Activated CD8-positive, alpha-beta T cell treated with anti-CD3 and anti-CD28 coated beads for 36 hours (primary cell): Measurements from ENCODE around the gene SARM1. TPM values are rescaled to one million over a fixed set of nuclear protein-coding genes. Genes with fewer than 3 reads are reported as not detected.
"Not testable (repeated sequence)": the region's sequence is repeated elsewhere in the genome, so short reads cannot be mapped to it uniquely, and the experiment has no call there.

ENCODE experiments used
- ATAC-seq: fragments of 200-7000 bp; cut with Tn5 transposase; one replicate; pipeline ENCODE4 v1.10.0; 2021; ENCODE audit warnings: mild to moderate bottlenecking, moderate library complexity
- CTCF ChIA-PET: fragments of 350-600 bp; sonication (Branson Sonifier 250); formaldehyde crosslinking; loops from one replicate; lab custom pipeline; 2021; ENCODE audit warnings: antibody characterized with exemption; lab: Charles Lee
- POLR2A ChIA-PET: fragments of 350-600 bp; sonication (Branson Sonifier 250); formaldehyde crosslinking; loops from one replicate; lab custom pipeline; 2021; ENCODE audit warnings: antibody characterized with exemption; lab: Charles Lee
- DNase-seq: peaks from one replicate; pipeline ENCODE4 v3.0.0-alpha.2; 2020
- H3K27ac Mint-ChIP-seq: one replicate; pipeline ENCODE4 v1.8.0; 2021; ENCODE audit warnings: mild to moderate bottlenecking, mixed read lengths
- H3K27me3 Mint-ChIP-seq: one replicate; pipeline ENCODE4 v1.8.0; 2021; ENCODE audit warnings: mixed read lengths
- H3K36me3 Mint-ChIP-seq: one replicate; pipeline ENCODE4 v1.8.0; 2021; ENCODE audit warnings: low read depth, mixed read lengths
- H3K4me1 Mint-ChIP-seq: one replicate; pipeline ENCODE4 v1.8.0; 2021; ENCODE audit warnings: low read depth, mixed read lengths
- H3K4me3 Mint-ChIP-seq: one replicate; pipeline ENCODE4 v1.8.0; 2021; ENCODE audit warnings: mild to moderate bottlenecking, moderate library complexity, mixed read lengths
- H3K9me3 Mint-ChIP-seq: one replicate; pipeline ENCODE4 v1.8.0; 2021; ENCODE audit warnings: mixed read lengths
- intact Hi-C: fragments of 100-400 bp; cut with micrococcal nuclease; formaldehyde crosslinking; loops from one replicate; pipeline ENCODE4 v1.10.0; 2022
- total RNA-seq, 2 experiments: library from RNA; stranded (reverse); gene quantifications; one replicate each; pipeline ENCODE4 v1.2.3, GENCODE V29; 2021
- TF ChIP-seq, protein P1 (sequence below): fragments of 200-600 bp; IDR thresholded peaks from one replicate; pipeline ENCODE4 v1.8.0; 2022; ENCODE audit warnings: antibody characterized with exemption, mild to moderate bottlenecking

Gene SARM1
- total RNA-seq, 2 experiments from 2014 or later: 16.7 to 19.8 TPM

DNA sequence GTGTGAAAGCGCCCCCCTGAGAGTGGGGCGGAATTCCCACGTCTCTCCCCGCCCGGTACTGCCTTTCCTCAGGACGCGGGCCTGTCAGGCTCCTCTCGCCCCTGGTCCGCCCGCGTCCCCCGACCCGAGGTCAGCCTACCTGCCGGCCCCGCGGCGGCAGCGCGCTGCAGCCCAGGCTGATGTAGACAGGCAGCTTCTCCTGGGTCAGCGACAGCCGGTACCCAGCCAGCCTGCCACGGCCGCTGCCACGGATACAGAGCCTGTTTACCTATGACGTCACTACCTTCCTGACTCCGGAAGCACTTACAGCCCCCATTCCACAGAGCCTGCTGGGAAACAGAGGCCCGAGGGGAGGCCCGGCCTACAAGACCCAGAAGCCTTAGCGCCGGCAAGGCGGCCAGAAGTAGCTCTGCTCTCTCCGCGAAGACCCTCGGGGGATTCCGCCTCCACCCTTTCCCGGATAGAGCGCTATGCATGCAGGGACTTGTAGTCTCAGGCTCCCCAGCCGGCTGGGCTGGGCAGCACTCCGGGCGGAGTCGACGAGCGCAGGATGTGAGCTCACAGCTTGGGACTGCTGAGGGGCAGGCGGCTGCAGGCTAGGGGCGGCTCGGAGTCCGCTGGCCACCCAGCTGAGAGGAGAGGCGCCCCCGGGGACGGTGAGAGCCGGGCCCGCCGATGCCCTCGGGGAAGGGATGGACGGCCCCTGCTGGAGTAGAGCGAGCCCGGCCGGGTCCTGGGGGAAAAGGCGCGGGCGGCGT lies 36.1 kb upstream of the SARM1 start, which contains the start of the genes IFT20 and TNFAIP1:
IFT20 (minus strand) TSS at position 272 of the 758 bp plus-strand sequence. CDS start 3,487 bp downstream, outside the sequence.
TNFAIP1 (plus strand) TSS at position 561 of the 758 bp plus-strand sequence. CDS start 3,761 bp downstream, outside the sequence.
- no peaks in the 10 kb centered on the region for H3K36me3 Mint-ChIP-seq
- TF ChIP-seq, protein P1, sequence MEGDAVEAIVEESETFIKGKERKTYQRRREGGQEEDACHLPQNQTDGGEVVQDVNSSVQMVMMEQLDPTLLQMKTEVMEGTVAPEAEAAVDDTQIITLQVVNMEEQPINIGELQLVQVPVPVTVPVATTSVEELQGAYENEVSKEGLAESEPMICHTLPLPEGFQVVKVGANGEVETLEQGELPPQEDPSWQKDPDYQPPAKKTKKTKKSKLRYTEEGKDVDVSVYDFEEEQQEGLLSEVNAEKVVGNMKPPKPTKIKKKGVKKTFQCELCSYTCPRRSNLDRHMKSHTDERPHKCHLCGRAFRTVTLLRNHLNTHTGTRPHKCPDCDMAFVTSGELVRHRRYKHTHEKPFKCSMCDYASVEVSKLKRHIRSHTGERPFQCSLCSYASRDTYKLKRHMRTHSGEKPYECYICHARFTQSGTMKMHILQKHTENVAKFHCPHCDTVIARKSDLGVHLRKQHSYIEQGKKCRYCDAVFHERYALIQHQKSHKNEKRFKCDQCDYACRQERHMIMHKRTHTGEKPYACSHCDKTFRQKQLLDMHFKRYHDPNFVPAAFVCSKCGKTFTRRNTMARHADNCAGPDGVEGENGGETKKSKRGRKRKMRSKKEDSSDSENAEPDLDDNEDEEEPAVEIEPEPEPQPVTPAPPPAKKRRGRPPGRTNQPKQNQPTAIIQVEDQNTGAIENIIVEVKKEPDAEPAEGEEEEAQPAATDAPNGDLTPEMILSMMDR: no peak
- no peaks in the 10 kb centered on the region for H3K27me3 Mint-ChIP-seq
- CTCF ChIA-PET: interaction anchor here (0.8 to 2.7 kb wide), 9 partner anchors 10 to 530 kb away, joined by 3 to 19 read pairs (median 7); partner anchors contain the start of genes POLDIP2 and TMEM97
- peak; percentile 99 for DNase-seq
- peak within 1 kb of the TSS; percentile 84 for H3K4me3 Mint-ChIP-seq
- ATAC-seq: peak; percentile 98
- peak within 1 kb of the TSS; percentile 80 for H3K27ac Mint-ChIP-seq
- POLR2A ChIA-PET: interaction anchor here (0.8 to 3.6 kb wide), 10 partner anchors 10 to 218 kb away, joined by 3 to 29 read pairs (median 4); partner anchors contain the start of genes POLDIP2, SEBOX and TMEM97
- intact Hi-C loops: no loop called here
- peaks cover 31% of the 10 kb centered on the region for H3K4me1 Mint-ChIP-seq
- no peaks in the 10 kb centered on the region for H3K9me3 Mint-ChIP-seq

DNA sequence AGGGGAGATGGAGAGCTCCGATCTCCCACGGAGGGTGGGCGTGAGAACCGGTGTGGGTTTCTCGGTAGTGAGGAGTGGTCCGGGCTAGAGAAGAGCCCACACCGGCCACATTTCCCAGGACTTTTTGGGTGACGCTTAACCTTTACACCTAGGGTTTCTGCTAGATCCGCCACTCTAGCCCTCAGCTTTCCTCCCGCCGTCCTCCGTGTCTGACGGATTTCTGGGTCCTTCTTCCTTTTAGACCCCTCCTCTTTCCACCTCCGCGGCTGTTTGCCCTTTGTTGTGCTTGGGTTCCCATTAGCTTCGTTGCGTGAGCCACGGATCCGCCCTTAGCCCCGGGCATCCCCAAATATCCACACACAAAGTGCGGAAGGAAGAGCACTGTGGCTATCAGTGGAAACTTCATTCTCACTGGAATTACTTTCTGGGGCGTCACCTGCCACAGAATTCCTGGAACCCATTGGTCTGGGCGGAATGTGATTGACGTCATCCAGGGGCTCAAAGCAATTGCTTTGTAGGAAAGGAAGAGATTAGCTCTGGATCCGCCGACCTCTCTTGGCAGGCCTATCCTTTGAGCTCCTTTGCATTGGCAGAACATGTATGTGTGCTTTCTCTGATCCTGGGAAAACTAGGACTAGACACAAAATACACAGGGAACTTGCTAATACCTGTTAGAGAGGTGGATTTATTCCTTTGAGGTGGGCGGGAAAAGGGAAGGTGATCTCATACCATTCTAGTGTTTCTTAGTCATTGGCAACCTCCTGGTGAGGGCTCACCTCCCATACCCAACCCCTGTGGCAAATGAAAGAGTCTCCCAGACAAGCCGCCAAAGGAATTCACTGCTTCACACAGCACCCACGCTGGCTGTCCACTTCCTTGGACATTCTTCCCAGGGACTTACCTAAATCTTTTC lies 35.3 kb upstream of the SARM1 start:
- H3K27me3 Mint-ChIP-seq: no peaks in the 10 kb centered on the region
- H3K27ac Mint-ChIP-seq: peak overlapping the region; percentile 80
- ChIA-PET POLR2A (interaction anchor here (0.6 to 3.6 kb wide), 9 partner anchors 10 to 241 kb away, joined by 3 to 29 read pairs (median 4); partner anchors contain the start of genes ALDOC, POLDIP2, SEBOX and TMEM97), CTCF (interaction anchor here (0.8 to 2.7 kb wide), 9 partner anchors 10 to 531 kb away, joined by 3 to 19 read pairs (median 7); partner anchors contain the start of genes POLDIP2 and TMEM97)
- peaks cover 2% of the 10 kb centered on the region for H3K36me3 Mint-ChIP-seq
- ATAC-seq: peak; percentile 1
- TF ChIP-seq, protein P1: no peak
- peak overlapping the region; percentile 84 for H3K4me3 Mint-ChIP-seq
- peak; percentile 60 for DNase-seq
- H3K4me1 Mint-ChIP-seq: peaks cover 31% of the 10 kb centered on the region
- intact Hi-C loops: no loop called here
- H3K9me3 Mint-ChIP-seq: no peaks in the 10 kb centered on the region

DNA sequence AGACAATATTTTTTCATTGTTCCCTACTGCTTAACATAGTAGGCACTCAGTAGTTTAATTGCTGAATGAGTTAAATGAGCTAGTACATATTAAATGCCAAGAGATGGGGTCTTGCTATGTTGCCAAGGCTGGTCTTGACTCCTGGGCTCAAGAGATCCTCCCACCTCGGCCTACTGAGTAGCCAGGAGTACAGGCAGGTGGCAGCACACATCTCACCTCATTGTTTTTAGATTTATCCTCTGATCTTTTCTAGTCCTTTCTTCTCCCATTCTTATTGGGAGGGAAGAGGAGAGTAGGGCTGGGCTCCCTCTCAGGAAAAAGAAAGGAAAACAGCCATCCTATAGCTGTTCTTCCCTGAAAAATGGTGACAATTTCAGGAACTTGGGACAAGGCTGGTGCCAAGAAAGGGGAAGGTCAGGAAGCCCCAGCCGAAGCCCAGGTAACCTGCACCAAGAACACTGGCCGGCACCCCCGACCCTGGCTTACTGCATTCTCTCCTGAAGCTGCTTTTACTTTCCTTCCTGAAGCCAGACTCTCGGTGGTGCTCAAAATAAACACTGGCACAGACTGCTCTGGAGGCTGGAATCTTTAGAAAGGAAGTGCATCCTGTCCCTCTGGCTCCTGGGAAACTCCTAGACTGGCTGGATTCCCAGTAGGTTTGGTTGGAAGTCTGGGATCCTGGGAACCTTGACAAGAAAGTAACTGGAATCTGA lies 33.3 kb upstream of the SARM1 start:
- ATAC-seq (no peak), DNase-seq (no peak)
- TF ChIP-seq, protein P1: no peak
- H3K4me3 Mint-ChIP-seq: no peak overlapping the region
- no peaks in the 10 kb centered on the region for H3K9me3 Mint-ChIP-seq
- ChIA-PET CTCF (interaction anchor here (1.2 to 1.7 kb wide), 2 partner anchors 10 to 87 kb away, joined by 3 to 7 read pairs; no protein-coding TSS in a partner anchor), POLR2A (interaction anchor here (1.0 to 1.1 kb wide), 2 partner anchors 18 to 22 kb away, joined by 3 to 4 read pairs; no protein-coding TSS in a partner anchor)
- H3K4me1 Mint-ChIP-seq: peaks cover 31% of the 10 kb centered on the region
- H3K27ac Mint-ChIP-seq: no peak overlapping the region
- peaks cover 12% of the 10 kb centered on the region for H3K36me3 Mint-ChIP-seq
- intact Hi-C loops: no loop called here
- no peaks in the 10 kb centered on the region for H3K27me3 Mint-ChIP-seq

DNA sequence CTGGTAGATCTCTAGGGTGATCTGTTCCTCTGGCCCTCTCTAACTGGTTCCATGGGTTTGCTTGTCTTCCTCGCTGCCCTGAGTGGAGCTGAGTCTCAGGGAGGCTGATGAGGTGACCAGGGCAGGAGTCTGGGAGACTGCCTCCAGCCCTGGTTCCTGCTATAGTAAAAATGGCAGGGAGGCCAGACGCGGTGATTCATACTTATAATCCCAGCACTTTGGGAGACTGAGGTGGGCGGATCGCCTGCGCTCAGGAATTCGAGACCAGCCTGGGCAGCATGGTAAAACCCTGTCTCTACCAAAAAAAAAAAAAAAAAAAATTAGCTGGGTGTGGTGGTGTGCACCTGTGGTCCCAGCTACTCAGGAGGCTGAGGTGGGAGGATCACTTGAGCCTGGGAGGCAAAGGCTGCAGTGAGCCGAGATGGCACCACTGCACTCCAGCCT lies 32.7 kb upstream of the SARM1 start:
- H3K27me3 Mint-ChIP-seq, H3K9me3 Mint-ChIP-seq, H3K4me3 Mint-ChIP-seq, intact Hi-C loops, DNase-seq, H3K27ac Mint-ChIP-seq, ATAC-seq: not testable (repeated sequence)
- Mint-ChIP-seq H3K4me1 (peaks cover 31% of the 10 kb centered on the region), H3K36me3 (peaks cover 13% of the 10 kb centered on the region)
- POLR2A ChIA-PET: interaction anchor here (0.6 to 1.5 kb wide), 4 partner anchors 17 to 256 kb away, joined by 3 to 4 read pairs (median 4); no protein-coding TSS in a partner anchor
- CTCF ChIA-PET: interaction anchor here (1.7 kb wide), 1 partner anchor 9 kb away, joined by 7 read pairs; no protein-coding TSS in a partner anchor
